ENCODE results near the gene TNFRSF11A.

Gene TNFRSF11A

GRCh38 chr18:62418258-62418657 lies 93.1 kb downstream of the TNFRSF11A start:
- no peak for DNase-seq (ENCODE audit: low read depth)

GRCh38 chr18:62420151-62420512 lies 95.0 kb downstream of the TNFRSF11A start:
- DNase-seq (ENCODE audit: low read depth) = no peak

- peak; percentile 11 for DNase-seq (ENCODE audit: low read depth)
These were observed 95.6 kb downstream of the TNFRSF11A start for GRCh38 chr18:62420513-62421209.

GRCh38 chr18:62425465-62426190 lies 100.5 kb downstream of the TNFRSF11A start:
- DNase-seq (ENCODE audit: low read depth) = no peak

GRCh38 chr18:62426191-62426488 lies 101.0 kb downstream of the TNFRSF11A start:
- DNase-seq (ENCODE audit: low read depth) = no peak

GRCh38 chr18:62432176-62432575 lies 107.1 kb downstream of the TNFRSF11A start:
- DNase-seq (ENCODE audit: low read depth) = no peak

- DNase-seq (ENCODE audit: low read depth) = no peak
These were observed 109.7 kb downstream of the TNFRSF11A start for GRCh38 chr18:62434798-62435197.

GRCh38 chr18:62435435-62436031 lies 110.4 kb downstream of the TNFRSF11A start:
- no peak for DNase-seq (ENCODE audit: low read depth)

GRCh38 chr18:62436636-62437234 lies 111.6 kb downstream of the TNFRSF11A start:
- no peak for DNase-seq (ENCODE audit: low read depth)

GRCh38 chr18:62437235-62438017 lies 112.3 kb downstream of the TNFRSF11A start:
- no peak for DNase-seq (ENCODE audit: low read depth)

GRCh38 chr18:62438018-62438329 lies 112.9 kb downstream of the TNFRSF11A start:
- no peak for DNase-seq (ENCODE audit: low read depth)

- no peak for DNase-seq (ENCODE audit: low read depth)
These were observed 113.3 kb downstream of the TNFRSF11A start for GRCh38 chr18:62438402-62438801.

GRCh38 chr18:62438866-62439265 lies 113.8 kb downstream of the TNFRSF11A start:
- DNase-seq (ENCODE audit: low read depth) = no peak

Measured in stimulated activated CD8-positive, alpha-beta memory T cell treated with anti-CD3 and anti-CD28 coated beads, Interleukin-15, amount 100 ng/mL, for 24 hours (primary cell).